Liver (tissue), 9 donors: ENCODE data around the gene ABCA8. TPM values are rescaled to one million over a fixed set of nuclear protein-coding genes. Genes with fewer than 3 reads are reported as not detected.

Source experiments
- DNase-seq: peaks from one replicate; pipeline ENCODE4 v3.0.0-alpha.2; 2017; ENCODE audit warnings: low spot score
- H3K27ac ChIP-seq, 2 donors: one replicate each; pipeline ENCODE4 v1.7.0; 2013; ENCODE audit warnings: inconsistent platforms in 2 of 2, low read length in 2 of 2, control low read depth in 1 of 2, low read depth in 1 of 2, mild to moderate bottlenecking in 1 of 2
- H3K27me3 ChIP-seq, 4 donors: one replicate each; pipeline versions ENCODE4 v1.6.1 to v1.7.0; 2013; ENCODE audit warnings: low read length in 3 of 4, inconsistent platforms in 1 of 4, mild to moderate bottlenecking in 1 of 4, moderate library complexity in 1 of 4; ENCODE audit not compliant: control insufficient read depth in 4 of 4, insufficient read depth in 4 of 4
- H3K36me3 ChIP-seq, 4 donors: one replicate each; pipeline versions ENCODE4 v1.6.1 to v1.7.0; 2013; ENCODE audit warnings: low read length in 3 of 4, mild to moderate bottlenecking in 3 of 4, low read depth in 1 of 4, moderate library complexity in 1 of 4; ENCODE audit not compliant: control insufficient read depth in 4 of 4, insufficient read depth in 3 of 4
- H3K4me1 ChIP-seq, 4 donors: one replicate each; pipeline versions ENCODE4 v1.6.1 to v1.7.0; 2013; ENCODE audit warnings: low read length in 3 of 4, mild to moderate bottlenecking in 3 of 4, moderate library complexity in 1 of 4; ENCODE audit not compliant: control insufficient read depth in 4 of 4, insufficient read depth in 4 of 4
- H3K4me3 ChIP-seq, 3 donors: one replicate each; pipeline versions ENCODE4 v1.6.1 to v1.7.0; 2013; ENCODE audit warnings: low read length in 3 of 3, control low read depth in 1 of 3, low read depth in 1 of 3, mild to moderate bottlenecking in 1 of 3
- H3K9ac ChIP-seq, 2 donors: one replicate each; pipeline ENCODE4 v1.7.0; 2013; ENCODE audit warnings: low read length in 2 of 2, mild to moderate bottlenecking in 2 of 2, moderate library complexity in 2 of 2, control low read depth in 1 of 2, low read depth in 1 of 2
- H3K9me3 ChIP-seq, 4 donors: one replicate each; pipeline versions ENCODE4 v1.6.1 to v1.7.0; 2013; ENCODE audit warnings: low read length in 3 of 4; ENCODE audit not compliant: control insufficient read depth in 4 of 4
- ATF3 ChIP-seq: IDR thresholded peaks from 2 replicates; pipeline ENCODE4 v1.6.1; 2016; ENCODE audit warnings: antibody characterized with exemption
- EGR1 ChIP-seq, 2 donors: IDR thresholded peaks; 2 replicates each; pipeline ENCODE4 v1.6.1; 2016 to 2018; ENCODE audit warnings: antibody characterized with exemption in 2 of 2, low read depth in 2 of 2
- FOXA1 ChIP-seq: IDR thresholded peaks from 2 replicates; pipeline ENCODE4 v1.6.1; 2016; ENCODE audit warnings: antibody characterized with exemption
- FOXA2 ChIP-seq: IDR thresholded peaks from 2 replicates; pipeline ENCODE4 v1.6.1; 2016; ENCODE audit warnings: antibody characterized with exemption
- GABPA ChIP-seq, 2 donors: IDR thresholded peaks in 1 of 2; conservative IDR thresholded peaks in 1 of 2; 2 replicates each; pipeline ENCODE4 v1.6.1; 2016; ENCODE audit warnings: antibody characterized with exemption in 2 of 2, mild to moderate bottlenecking in 1 of 2, moderate library complexity in 1 of 2
- HNF4A ChIP-seq, 2 donors: conservative IDR thresholded peaks; 2 replicates each; pipeline ENCODE4 v1.6.1; 2016; ENCODE audit warnings: antibody characterized with exemption in 2 of 2, mild to moderate bottlenecking in 2 of 2
- HNF4G ChIP-seq: IDR thresholded peaks from 2 replicates; pipeline ENCODE4 v1.6.1; 2016; ENCODE audit warnings: antibody characterized with exemption
- JUND ChIP-seq, 2 donors: IDR thresholded peaks; 2 replicates each; pipeline ENCODE4 v1.6.1; 2016; ENCODE audit warnings: antibody characterized with exemption in 2 of 2
- NR2F2 ChIP-seq: IDR thresholded peaks from 2 replicates; pipeline ENCODE4 v1.6.1; 2016; ENCODE audit warnings: antibody characterized with exemption
- RAD21 ChIP-seq, 2 donors: IDR thresholded peaks; 2 replicates each; pipeline ENCODE4 v1.6.1; 2016; ENCODE audit warnings: antibody characterized with exemption in 2 of 2, mild to moderate bottlenecking in 2 of 2
- RXRA ChIP-seq, 2 donors: IDR thresholded peaks; 2 replicates each; pipeline ENCODE4 v1.6.1; 2017 to 2018; ENCODE audit warnings: antibody characterized with exemption in 2 of 2, mild to moderate bottlenecking in 1 of 2
- SP1 ChIP-seq: IDR thresholded peaks from 2 replicates; pipeline ENCODE4 v1.6.1; 2018; ENCODE audit warnings: antibody characterized with exemption, mild to moderate bottlenecking
- TAF1 ChIP-seq: conservative IDR thresholded peaks from 2 replicates; pipeline ENCODE4 v1.6.1; 2016; ENCODE audit warnings: antibody characterized with exemption, mild to moderate bottlenecking
- YY1 ChIP-seq: IDR thresholded peaks from 2 replicates; pipeline ENCODE4 v1.6.1; 2016; ENCODE audit warnings: antibody characterized with exemption, mild to moderate bottlenecking
- ZBTB33 ChIP-seq: IDR thresholded peaks from 2 replicates; pipeline ENCODE4 v1.6.1; 2016; ENCODE audit warnings: antibody characterized with exemption
- WGBS: extraction: QIAGEN DNeasy Blood & Tissue Kit; methylation state at CpG from one replicate; pipeline ENCODE4 v1.1.7; 2013; 5-methylcytosine and 5-hydroxymethylcytosine counted together
- polyA plus RNA-seq, 2 donors: library from polyadenylated mRNA; stranded (reverse) in 1 of 2; unstranded in 1 of 2; fragments of 200-250 nt in 1 of 2; fragments of >200 nt in 1 of 2; fragmentation: Nextera tagmentation in 1 of 2; extraction: Ambion mirVana in 1 of 2; gene quantifications; one replicate each; pipeline versions ENCODE4 v1.2.1 to v1.2.3, GENCODE V29; 2013 to 2015
- total RNA-seq, 2 donors: library from RNA; depleted of rRNA; stranded (reverse); fragments of >200 nt; gene quantifications; one replicate each; pipeline ENCODE4 v1.2.3, GENCODE V29; 2014
- TF ChIP-seq, protein P1 (sequence below): fragments of 150-350 bp; IDR thresholded peaks from 2 replicates; pipeline ENCODE4 v1.5.1; 2017; ENCODE audit warnings: improper control_type of control experiment, low read depth, low read length; ENCODE audit not compliant: missing input control
- TF ChIP-seq, protein P2 (sequence below): IDR thresholded peaks from 2 replicates; pipeline ENCODE4 v1.6.1; 2016; ENCODE audit warnings: antibody characterized with exemption, mild to moderate bottlenecking
- TF ChIP-seq, protein P3 (sequence below): IDR thresholded peaks from 2 replicates; pipeline ENCODE4 v1.6.1; 2016; ENCODE audit warnings: antibody characterized with exemption
- donor health status: healthy.
- donor health status: healthy.
- donor health status: healthy.
- donor health status: healthy.
- donor health status: healthy.

The ABCA8 gene
- total and polyA plus RNA-seq, 4 donors = 9.3 to 72.2 (median 14.0) TPM

GRCh38 chr17:68860941-68861340 lies 94.3 kb downstream of the ABCA8 start:
- Histone ChIP-seq H3K4me3 (no peak overlapping the region), H3K9me3 (peaks cover 0 to 2% (median 0%) of the 10 kb centered on the region in 4 donors), H3K9ac (no peak overlapping the region), H3K27ac (no peak overlapping the region), H3K4me1 (peaks cover 0 to 7% (median 2%) of the 10 kb centered on the region in 4 donors), H3K27me3 (no peaks in the 10 kb centered on the region), H3K36me3 (no peaks in the 10 kb centered on the region)
- TF ChIP-seq, protein P1, sequence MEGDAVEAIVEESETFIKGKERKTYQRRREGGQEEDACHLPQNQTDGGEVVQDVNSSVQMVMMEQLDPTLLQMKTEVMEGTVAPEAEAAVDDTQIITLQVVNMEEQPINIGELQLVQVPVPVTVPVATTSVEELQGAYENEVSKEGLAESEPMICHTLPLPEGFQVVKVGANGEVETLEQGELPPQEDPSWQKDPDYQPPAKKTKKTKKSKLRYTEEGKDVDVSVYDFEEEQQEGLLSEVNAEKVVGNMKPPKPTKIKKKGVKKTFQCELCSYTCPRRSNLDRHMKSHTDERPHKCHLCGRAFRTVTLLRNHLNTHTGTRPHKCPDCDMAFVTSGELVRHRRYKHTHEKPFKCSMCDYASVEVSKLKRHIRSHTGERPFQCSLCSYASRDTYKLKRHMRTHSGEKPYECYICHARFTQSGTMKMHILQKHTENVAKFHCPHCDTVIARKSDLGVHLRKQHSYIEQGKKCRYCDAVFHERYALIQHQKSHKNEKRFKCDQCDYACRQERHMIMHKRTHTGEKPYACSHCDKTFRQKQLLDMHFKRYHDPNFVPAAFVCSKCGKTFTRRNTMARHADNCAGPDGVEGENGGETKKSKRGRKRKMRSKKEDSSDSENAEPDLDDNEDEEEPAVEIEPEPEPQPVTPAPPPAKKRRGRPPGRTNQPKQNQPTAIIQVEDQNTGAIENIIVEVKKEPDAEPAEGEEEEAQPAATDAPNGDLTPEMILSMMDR = no peak
- TF ChIP-seq HNF4A (conservative IDR thresholded peaks at IDR 0.05) (no peak), TAF1 (no peak), GABPA (IDR thresholded peaks at IDR 0.05 in 1 of 2, conservative IDR thresholded peaks at IDR 0.05 in 1 of 2) (no peak), FOXA1 (no peak), EGR1 (IDR thresholded peaks at IDR 0.05; ENCODE audit: low read depth in 2 of 2) (no peak), JUND (IDR thresholded peaks at IDR 0.05) (no peak), HNF4G (no peak), RXRA (IDR thresholded peaks at IDR 0.05) (no peak), ZBTB33 (no peak), YY1 (no peak), RAD21 (IDR thresholded peaks at IDR 0.05) (no peak), FOXA2 (no peak), ATF3 (no peak), NR2F2 (no peak), SP1 (no peak)
- TF ChIP-seq, protein P2, sequence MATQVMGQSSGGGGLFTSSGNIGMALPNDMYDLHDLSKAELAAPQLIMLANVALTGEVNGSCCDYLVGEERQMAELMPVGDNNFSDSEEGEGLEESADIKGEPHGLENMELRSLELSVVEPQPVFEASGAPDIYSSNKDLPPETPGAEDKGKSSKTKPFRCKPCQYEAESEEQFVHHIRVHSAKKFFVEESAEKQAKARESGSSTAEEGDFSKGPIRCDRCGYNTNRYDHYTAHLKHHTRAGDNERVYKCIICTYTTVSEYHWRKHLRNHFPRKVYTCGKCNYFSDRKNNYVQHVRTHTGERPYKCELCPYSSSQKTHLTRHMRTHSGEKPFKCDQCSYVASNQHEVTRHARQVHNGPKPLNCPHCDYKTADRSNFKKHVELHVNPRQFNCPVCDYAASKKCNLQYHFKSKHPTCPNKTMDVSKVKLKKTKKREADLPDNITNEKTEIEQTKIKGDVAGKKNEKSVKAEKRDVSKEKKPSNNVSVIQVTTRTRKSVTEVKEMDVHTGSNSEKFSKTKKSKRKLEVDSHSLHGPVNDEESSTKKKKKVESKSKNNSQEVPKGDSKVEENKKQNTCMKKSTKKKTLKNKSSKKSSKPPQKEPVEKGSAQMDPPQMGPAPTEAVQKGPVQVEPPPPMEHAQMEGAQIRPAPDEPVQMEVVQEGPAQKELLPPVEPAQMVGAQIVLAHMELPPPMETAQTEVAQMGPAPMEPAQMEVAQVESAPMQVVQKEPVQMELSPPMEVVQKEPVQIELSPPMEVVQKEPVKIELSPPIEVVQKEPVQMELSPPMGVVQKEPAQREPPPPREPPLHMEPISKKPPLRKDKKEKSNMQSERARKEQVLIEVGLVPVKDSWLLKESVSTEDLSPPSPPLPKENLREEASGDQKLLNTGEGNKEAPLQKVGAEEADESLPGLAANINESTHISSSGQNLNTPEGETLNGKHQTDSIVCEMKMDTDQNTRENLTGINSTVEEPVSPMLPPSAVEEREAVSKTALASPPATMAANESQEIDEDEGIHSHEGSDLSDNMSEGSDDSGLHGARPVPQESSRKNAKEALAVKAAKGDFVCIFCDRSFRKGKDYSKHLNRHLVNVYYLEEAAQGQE = no peak
- TF ChIP-seq, protein P3, sequence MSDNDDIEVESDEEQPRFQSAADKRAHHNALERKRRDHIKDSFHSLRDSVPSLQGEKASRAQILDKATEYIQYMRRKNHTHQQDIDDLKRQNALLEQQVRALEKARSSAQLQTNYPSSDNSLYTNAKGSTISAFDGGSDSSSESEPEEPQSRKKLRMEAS = no peak
- DNase-seq = no peak
- WGBS = 73% methylated on average over 2 of the region's 2 CpGs
